ENCODE results near the gene KCNH2. TPM values are rescaled to one million over a fixed set of nuclear protein-coding genes. Genes with fewer than 3 reads are reported as not detected.

KCNH2 gene
- total and polyA plus RNA-seq, 2 of the 8 experiments (the other 6 are each of a cell fraction or from before 2014, with no cell fraction given), result 8.0 to 15.0 TPM

GRCh38 chr7:150955519-150956394 is 22.4 kb downstream of the KCNH2 start:
- CTCF ChIA-PET (ENCODE audit: partially characterized antibody), result interaction anchor here (2.4 to 25.2 kb wide), 3 partner anchors 19 to 58 kb away, joined by 7 to 797 read pairs (median 9); partner anchors contain the start of gene KCNH2
- 78% methylated on average over 16 of the region's 38 CpGs; no CpG with 5 or more reads in 1 of the 2 experiments for WGBS, 2 experiments (ENCODE audit: extremely low coverage in 1 of 2, insufficient coverage in 1 of 2, insufficient read length in 1 of 2, insufficient replicate concordance in 2 of 2, low coverage in 1 of 2, low lambda C conversion rate in 2 of 2, missing lambda C conversion rate in 1 of 2)
- H3K27me3 ChIP-seq (replicated peaks in 1 of 4; ENCODE audit: control insufficient read depth in 3 of 4, extremely low read depth in 1 of 4, insufficient read depth in 3 of 4, low read length in 3 of 4), result peaks cover 0 to 27% (median 14%) of the 10 kb centered on the region in 4 experiments; a peak in 5 of 7 replicates
- no peak overlapping the region for H3K23ac ChIP-seq (ENCODE audit: insufficient read length)
- no peak for TF ChIP-seq BCL11A (IDR thresholded peaks at IDR 0.05; ENCODE audit: low read depth in 2 of 2, low read length in 2 of 2)
- no peak for TF ChIP-seq EGR1 (IDR thresholded peaks at IDR 0.05; ENCODE audit: borderline replicate concordance, low read depth, low read length)
- no peak for TF ChIP-seq SP4 (IDR thresholded peaks at IDR 0.05; ENCODE audit: low read length)
- TF ChIP-seq CEBPB (IDR thresholded peaks at IDR 0.05; ENCODE audit: low read depth, low read length), result no peak
- TF ChIP-seq HDAC2 (IDR thresholded peaks at IDR 0.05; ENCODE audit: borderline replicate concordance in 1 of 2, low read depth in 2 of 2, low read length in 2 of 2), result no peak
- TF ChIP-seq POU5F1 (IDR thresholded peaks at IDR 0.05; ENCODE audit: low read depth, low read length), result no peak
- no peak for TF ChIP-seq TAF7 (optimal IDR thresholded peaks at IDR 0.05; ENCODE audit: borderline replicate concordance, low read depth, low read length)
- no peak for TF ChIP-seq POLR2A (IDR thresholded peaks at IDR 0.05; ENCODE audit: control extremely low read depth in 1 of 2, low read depth in 2 of 2, low read length in 2 of 2)
- no peak overlapping the region for H3K4me3 ChIP-seq (ENCODE audit: extremely low read depth in 1 of 4, insufficient read depth in 2 of 4, low read depth in 3 of 4, low read length in 4 of 4)
- H2AFZ ChIP-seq (ENCODE audit: low read length), result no peak overlapping the region
- DNase-seq (ENCODE audit: low read depth in 1 of 2, low spot score in 2 of 2) (peak in 1 of 2 experiments; percentile 63), FAIRE-seq (no peak)
- peak overlapping the region; percentile 89 for H4K91ac ChIP-seq (replicated peaks; ENCODE audit: insufficient read length, low read length)
- H4K8ac ChIP-seq (ENCODE audit: extremely low read depth, insufficient read depth, low read length), result no peak overlapping the region
- no peaks in the 10 kb centered on the region for H3K9me3 ChIP-seq (ENCODE audit: insufficient read depth in 2 of 2, low read depth in 1 of 2, low read length in 1 of 2)
- no peak overlapping the region for H3K14ac ChIP-seq (ENCODE audit: insufficient read length)
- H3K4me2 ChIP-seq (ENCODE audit: insufficient read depth in 1 of 2, low read depth in 2 of 2, low read length in 2 of 2), result peak overlapping the region in 1 of 2 experiments; percentile 50; a peak in 2 of 4 replicates
- no peaks in the 10 kb centered on the region; a peak in 1 of 8 replicates for H3K36me3 ChIP-seq (ENCODE audit: control insufficient read depth in 2 of 4, insufficient read depth in 4 of 4, low read length in 3 of 4)
- H4K5ac ChIP-seq (ENCODE audit: insufficient read length, low read depth, low read length), result peak overlapping the region; percentile 37
- H3K79me2 ChIP-seq (ENCODE audit: control insufficient read depth in 1 of 2, insufficient read depth in 2 of 2, low read length in 2 of 2), result no peaks in the 10 kb centered on the region
- H3K4me1 ChIP-seq (replicated peaks in 1 of 4; ENCODE audit: control insufficient read depth in 3 of 4, insufficient read depth in 4 of 4, low read length in 3 of 4), result peaks cover 0 to 17% (median 9%) of the 10 kb centered on the region in 4 experiments; a peak in 5 of 7 replicates
- H3K79me1 ChIP-seq (ENCODE audit: low read depth, low read length), result no peaks in the 10 kb centered on the region
- no peak overlapping the region for H3K27ac ChIP-seq (ENCODE audit: low read depth, low read length)
- no peak overlapping the region for H3K56ac ChIP-seq (replicated peaks; ENCODE audit: insufficient read length, low read depth, low read length)
- H3K23me2 ChIP-seq (ENCODE audit: low read depth, low read length), result no peaks in the 10 kb centered on the region; the same call in 1 of the 2 replicates
- H3K9ac ChIP-seq (replicated peaks in 1 of 4; ENCODE audit: extremely low read depth in 1 of 4, low read depth in 3 of 4, low read length in 3 of 4), result no peak overlapping the region
- H3K18ac ChIP-seq (ENCODE audit: extremely low read depth, low read length), result peak overlapping the region; percentile 90
- H2BK15ac ChIP-seq (ENCODE audit: low read length), result peak overlapping the region; percentile 95; the same call in 1 of the 2 replicates
- H2BK5ac ChIP-seq (ENCODE audit: low read depth, low read length), result peak overlapping the region; percentile 71; the same call in 1 of the 2 replicates
- no peak overlapping the region for H3K4ac ChIP-seq (replicated peaks; ENCODE audit: insufficient read length, low read depth, low read length)
- H2BK120ac ChIP-seq (replicated peaks; ENCODE audit: low read depth, low read length), result no peak overlapping the region
- H2BK20ac ChIP-seq (ENCODE audit: low read length), result peak overlapping the region; percentile 72; the same call in 1 of the 2 replicates
- peaks cover 0 to 1% of the 10 kb centered on the region in 2 experiments for H4K20me1 ChIP-seq (replicated peaks in 1 of 2; ENCODE audit: control insufficient read depth in 1 of 2, insufficient read depth in 2 of 2, low read length in 2 of 2)
- no peak overlapping the region; the same call in 1 of the 2 replicates for H2AK5ac ChIP-seq (ENCODE audit: low read depth, low read length)
- POLR2A ChIA-PET (ENCODE audit: partially characterized antibody), result interaction anchor here (0.7 to 1.4 kb wide), 2 partner anchors 23 kb away, joined by 3 read pairs; no protein-coding TSS in a partner anchor
- peak overlapping the region; percentile 80; the same call in 1 of the 2 replicates for H2BK12ac ChIP-seq (ENCODE audit: low read depth, low read length)

All from H1 (cell line).